CMK (cell line): ENCODE measurements around the gene POP4.

Source experiments
- DNase-seq: peaks from one replicate; pipeline ENCODE4 v3.0.0-alpha.2; 2010; ENCODE audit warnings: low read depth

The POP4 gene

GRCh38 chr19:29663861-29664752 is 58.0 kb downstream of the POP4 start:
- no peak for DNase-seq

- no peak for DNase-seq
Observed at GRCh38 chr19:29664753-29665214, 58.7 kb downstream of the POP4 start.

DNA sequence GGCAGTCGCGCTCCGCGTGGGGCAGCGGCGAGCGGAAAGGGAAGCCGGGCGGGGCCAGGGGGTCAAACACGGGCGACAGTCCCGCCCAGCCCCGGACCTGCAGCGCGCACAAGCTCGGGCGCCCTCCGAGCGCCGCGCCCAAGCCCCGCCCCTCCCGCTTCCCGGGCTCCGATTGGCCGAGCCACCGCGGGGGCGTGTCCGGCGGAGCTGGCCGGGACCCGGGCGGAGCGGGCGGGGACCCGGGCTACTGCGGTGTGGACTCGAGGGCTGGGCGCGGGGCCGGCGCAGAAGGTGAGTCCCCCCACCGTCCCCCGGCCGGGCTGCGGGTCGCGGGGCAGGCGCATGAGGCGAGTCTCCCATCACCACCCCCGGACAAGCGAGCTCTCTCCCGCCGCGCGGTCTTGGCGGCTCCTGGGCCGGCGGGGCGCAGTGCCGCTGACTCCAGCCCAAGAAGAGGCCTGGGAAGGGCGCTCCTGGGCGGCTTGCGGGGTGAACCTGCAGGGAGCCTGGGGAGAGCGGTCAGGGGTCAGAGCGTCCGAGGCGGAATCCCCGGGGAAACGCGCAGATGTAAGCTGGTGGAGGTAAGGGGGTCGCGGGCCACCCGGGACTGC is 59.2 kb downstream of the POP4 start, which contains the start of gene PLEKHF1:
PLEKHF1 (plus strand) TSS at position 247 of the 611 bp plus-strand sequence. CDS start 8,379 bp downstream, outside the sequence.
- peak; percentile 78 for DNase-seq

DNA sequence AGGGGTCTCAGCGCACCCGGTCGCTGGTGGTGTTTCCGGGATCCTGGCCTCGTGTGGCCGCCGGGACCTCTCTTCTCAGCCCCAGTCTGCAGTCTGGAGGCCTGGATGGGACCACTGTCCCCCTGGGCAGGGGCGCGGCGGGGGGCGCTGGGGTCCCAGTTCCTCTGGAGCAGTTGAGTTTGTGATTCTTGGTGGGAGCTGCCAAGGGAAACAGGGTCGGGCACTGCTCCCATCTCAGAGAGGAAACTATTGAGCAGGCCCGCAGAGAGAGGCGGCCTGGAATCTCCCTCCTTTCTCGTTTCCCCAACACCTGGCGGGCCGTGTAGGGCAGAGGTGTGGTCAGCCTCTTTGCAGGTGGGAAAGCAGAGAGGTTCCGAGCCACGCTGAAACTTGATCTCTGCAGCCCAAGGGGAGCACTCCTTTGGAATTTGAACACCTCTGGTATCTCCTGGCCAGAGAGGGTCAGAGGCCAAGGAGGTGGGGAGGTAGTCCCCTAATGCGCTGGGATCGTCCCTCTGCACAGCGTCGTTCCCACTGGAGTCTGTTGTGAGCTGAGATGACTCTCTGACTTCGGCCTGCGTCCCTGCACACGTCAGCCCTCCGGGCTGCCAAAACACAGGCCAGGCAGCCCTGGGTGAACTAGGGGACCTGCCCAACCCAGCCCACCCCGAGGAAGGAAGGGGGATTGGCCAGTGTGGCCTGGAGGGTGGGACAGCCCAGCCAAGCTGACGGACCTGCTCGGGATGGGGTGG is 59.9 kb downstream of the POP4 start:
- no peak for DNase-seq
